T-helper 2 cell treated with Interferon-gamma antibody and Interleukin-4, amounts not matched to agents 100 ng/mL and 5 ng/mL, for 36 hours (primary cell): Measurements from ENCODE around the gene KIF7. TPM values are rescaled to one million over a fixed set of nuclear protein-coding genes. Genes with fewer than 3 reads are reported as not detected.

Source experiments
- intact Hi-C: fragments of 100-400 bp; cut with micrococcal nuclease; formaldehyde crosslinking; loops from one replicate; pipeline ENCODE4 v1.15.1; 2023
- total RNA-seq: library from RNA; stranded (reverse); gene quantifications from 2 replicates; pipeline ENCODE4 v1.2.3, GENCODE V29; 2022

Gene KIF7
- total RNA-seq, 1 donor from 2014 or later: 0.84 TPM

- intact Hi-C loops: no loop called here
Measured at GRCh38 chr15:89669309-89669865, 14.1 kb upstream of the KIF7 start.

GRCh38 chr15:89668171-89668570 lies 12.9 kb upstream of the KIF7 start:
- intact Hi-C loops: no loop called here

GRCh38 chr15:89667706-89667960 lies 12.4 kb upstream of the KIF7 start:
- intact Hi-C loops: no loop called here

- intact Hi-C loops: no loop called here
Measured at GRCh38 chr15:89666858-89667705, 11.8 kb upstream of the KIF7 start.

- intact Hi-C loops: no loop called here
Measured at GRCh38 chr15:89666184-89666857, 11.1 kb upstream of the KIF7 start.

- intact Hi-C loops: no loop called here
Measured at GRCh38 chr15:89665449-89666181, 10.3 kb upstream of the KIF7 start.

GRCh38 chr15:89664441-89665350 lies 9.4 kb upstream of the KIF7 start:
- intact Hi-C loops: no loop called here

- intact Hi-C loops: no loop called here
Measured at GRCh38 chr15:89662893-89663626, 7.8 kb upstream of the KIF7 start.

GRCh38 chr15:89660556-89660955 lies 5.3 kb upstream of the KIF7 start:
- intact Hi-C loops: no loop called here

- intact Hi-C loops: no loop called here
Measured at GRCh38 chr15:89659295-89659694, 4.0 kb upstream of the KIF7 start.

- intact Hi-C loops: no loop called here
Measured at GRCh38 chr15:89657686-89658200, 2.5 kb upstream of the KIF7 start.

- intact Hi-C loops: no loop called here
Measured at GRCh38 chr15:89656116-89656815, 999 bp upstream of the KIF7 start.

GRCh38 chr15:89654301-89654761 lies 936 bp downstream of the KIF7 start:
- intact Hi-C loops: no loop called here

GRCh38 chr15:89653578-89653977 lies 1.7 kb downstream of the KIF7 start:
- intact Hi-C loops: no loop called here

GRCh38 chr15:89652666-89653065 lies 2.6 kb downstream of the KIF7 start:
- intact Hi-C loops: no loop called here

- intact Hi-C loops: no loop called here
Measured at GRCh38 chr15:89652131-89652530, 3.1 kb downstream of the KIF7 start.

- intact Hi-C loops: no loop called here
Measured at GRCh38 chr15:89649716-89650115, 5.6 kb downstream of the KIF7 start.

- intact Hi-C loops: no loop called here
Measured at GRCh38 chr15:89649013-89649625, 6.1 kb downstream of the KIF7 start.
